ENCODE data around the gene ANKDD1A.

- TF ChIP-seq CTCF (IDR thresholded peaks at IDR 0.05) = no peak
- no peak for TF ChIP-seq POLR2A (IDR thresholded peaks at IDR 0.05)
Measured at GRCh38 chr15:64891561-64891960, 20.1 kb upstream of the ANKDD1A start.

All from esophagus squamous epithelium (tissue), 4 donors.